Measurements from ENCODE around the gene TNFAIP8L3. TPM values are rescaled to one million over a fixed set of nuclear protein-coding genes. Genes with fewer than 3 reads are reported as not detected.

Gene TNFAIP8L3
- total and polyA plus RNA-seq, 2 of the 4 experiments (the other 2 are of a cell fraction), result 0.29 to 0.90 TPM

- H3K4ac ChIP-seq (ENCODE audit: low read depth, low read length), result no peak overlapping the region
- peaks cover 5% of the 10 kb centered on the region for H3K4me1 ChIP-seq (ENCODE audit: control insufficient read depth, insufficient read depth, low read length)
- POLR2A ChIA-PET (ENCODE audit: unreplicated experiment), result no interaction called here
- H2BK15ac ChIP-seq (ENCODE audit: low read depth, low read length), result no peak overlapping the region
- H2AK9ac ChIP-seq (replicated peaks; ENCODE audit: low read depth, low read length, poor library complexity), result no peak overlapping the region
- BruUV-seq (replicated peaks), result no TSS peak
- dilution Hi-C loops (cut with HindIII; ENCODE audit: low sequenced_read_pairs, unreplicated experiment), result no loop called here
- no peak for ATAC-seq (ENCODE audit: low read depth)
- no peak overlapping the region for H2AFZ ChIP-seq (replicated peaks; ENCODE audit: low read length, poor library complexity)
- H3K4me3 ChIP-seq (ENCODE audit: insufficient read depth, low read depth, low read length), result no peak overlapping the region
- no peak overlapping the region for H4K8ac ChIP-seq (ENCODE audit: low read depth in 2 of 2, low read length in 2 of 2)
- H3K56ac ChIP-seq (ENCODE audit: extremely low read depth, insufficient read depth, low read length), result no peak overlapping the region
- H3K14ac ChIP-seq (replicated peaks; ENCODE audit: low read depth, low read length), result no peak overlapping the region
- no peak overlapping the region for H3K18ac ChIP-seq (ENCODE audit: low read depth, low read length)
- TF ChIP-seq BHLHE40 (IDR thresholded peaks at IDR 0.05; ENCODE audit: low read depth, low read length) (no peak), MAZ (IDR thresholded peaks at IDR 0.05; ENCODE audit: borderline replicate concordance, low read depth, low read length) (no peak), POLR2A (IDR thresholded peaks at IDR 0.05; ENCODE audit: low read depth, low read length) (no peak), MXI1 (IDR thresholded peaks at IDR 0.05; ENCODE audit: borderline replicate concordance, low read depth, low read length) (no peak), USF2 (IDR thresholded peaks at IDR 0.05; ENCODE audit: low read depth, low read length) (no peak), CEBPB (IDR thresholded peaks at IDR 0.05; ENCODE audit: low read depth, low read length) (no peak), RCOR1 (IDR thresholded peaks at IDR 0.05; ENCODE audit: insufficient replicate concordance, low read length) (no peak), MAFK (IDR thresholded peaks at IDR 0.05; ENCODE audit: low read depth, low read length) (no peak), RAD21 (IDR thresholded peaks at IDR 0.05; ENCODE audit: low read length) (no peak), RFX5 (IDR thresholded peaks at IDR 0.05; ENCODE audit: low read depth, low read length) (no peak), CHD1 (IDR thresholded peaks at IDR 0.05; ENCODE audit: low read depth, low read length) (no peak), FOS (IDR thresholded peaks at IDR 0.05; ENCODE audit: low read depth, low read length) (no peak), SMC3 (IDR thresholded peaks at IDR 0.05; ENCODE audit: low read depth, low read length) (no peak), ELK1 (IDR thresholded peaks at IDR 0.05; ENCODE audit: borderline replicate concordance, low read depth, low read length) (no peak), NFE2L2 (IDR thresholded peaks at IDR 0.05; ENCODE audit: low read depth, low read length) (no peak)
- TF ChIP-seq, protein P1, sequence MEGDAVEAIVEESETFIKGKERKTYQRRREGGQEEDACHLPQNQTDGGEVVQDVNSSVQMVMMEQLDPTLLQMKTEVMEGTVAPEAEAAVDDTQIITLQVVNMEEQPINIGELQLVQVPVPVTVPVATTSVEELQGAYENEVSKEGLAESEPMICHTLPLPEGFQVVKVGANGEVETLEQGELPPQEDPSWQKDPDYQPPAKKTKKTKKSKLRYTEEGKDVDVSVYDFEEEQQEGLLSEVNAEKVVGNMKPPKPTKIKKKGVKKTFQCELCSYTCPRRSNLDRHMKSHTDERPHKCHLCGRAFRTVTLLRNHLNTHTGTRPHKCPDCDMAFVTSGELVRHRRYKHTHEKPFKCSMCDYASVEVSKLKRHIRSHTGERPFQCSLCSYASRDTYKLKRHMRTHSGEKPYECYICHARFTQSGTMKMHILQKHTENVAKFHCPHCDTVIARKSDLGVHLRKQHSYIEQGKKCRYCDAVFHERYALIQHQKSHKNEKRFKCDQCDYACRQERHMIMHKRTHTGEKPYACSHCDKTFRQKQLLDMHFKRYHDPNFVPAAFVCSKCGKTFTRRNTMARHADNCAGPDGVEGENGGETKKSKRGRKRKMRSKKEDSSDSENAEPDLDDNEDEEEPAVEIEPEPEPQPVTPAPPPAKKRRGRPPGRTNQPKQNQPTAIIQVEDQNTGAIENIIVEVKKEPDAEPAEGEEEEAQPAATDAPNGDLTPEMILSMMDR (conservative IDR thresholded peaks at IDR 0.05; ENCODE audit: low read depth, low read length), result no peak
- CTCF ChIA-PET, result no interaction called here
- H4K91ac ChIP-seq (ENCODE audit: insufficient read depth, low read depth, low read length), result no peak overlapping the region
- peaks cover 4% of the 10 kb centered on the region; the same call in 1 of the 2 replicates for H3K9me1 ChIP-seq (ENCODE audit: insufficient read depth, low read length)
- no peak overlapping the region for H3K9ac ChIP-seq (ENCODE audit: low read depth, low read length)
- no peak overlapping the region for H4K5ac ChIP-seq (ENCODE audit: low read depth, low read length)
- no peak overlapping the region for H2BK120ac ChIP-seq (ENCODE audit: low read depth, low read length)
- H2AK5ac ChIP-seq (ENCODE audit: low read depth, low read length), result no peak overlapping the region
- in situ Hi-C loops (cut with MboI; ENCODE audit: low sequenced_read_pairs), result no loop called here
- H3K27ac ChIP-seq (ENCODE audit: insufficient read depth, low read length), result no peak overlapping the region
- H3K27me3 ChIP-seq (ENCODE audit: control insufficient read depth, insufficient read depth, low read length), result peaks cover 39% of the 10 kb centered on the region
- H2BK5ac ChIP-seq (ENCODE audit: low read depth, low read length, poor library complexity, severe bottlenecking), result no peak overlapping the region
- no peaks in the 10 kb centered on the region for H3K36me3 ChIP-seq (ENCODE audit: control insufficient read depth, insufficient read depth, low read length)
- H3K79me1 ChIP-seq (ENCODE audit: low read depth in 1 of 2, low read length in 2 of 2), result no peaks in the 10 kb centered on the region
- intact Hi-C loops (cut with micrococcal nuclease), result no loop called here
- no peak for DNase-seq
- no peak overlapping the region for H3K23ac ChIP-seq (ENCODE audit: low read depth, low read length)
- no peak overlapping the region for H3K4me2 ChIP-seq (ENCODE audit: low read depth, low read length)
- H4K20me1 ChIP-seq (ENCODE audit: insufficient read depth, low read length), result no peaks in the 10 kb centered on the region
- H2BK20ac ChIP-seq (ENCODE audit: low read depth, low read length), result no peak overlapping the region
- no peaks in the 10 kb centered on the region for H3K9me3 ChIP-seq (ENCODE audit: control insufficient read depth, insufficient read depth, low read length)
These were observed 4.5 kb upstream of the TNFAIP8L3 start for GRCh38 chr15:51099185-51099584.
